Vagina (tissue), 2 donors: ENCODE data around the gene NDUFA5. TPM values are rescaled to one million over a fixed set of nuclear protein-coding genes. Genes with fewer than 3 reads are reported as not detected.

Source experiments
- DNase-seq, 2 donors: peaks; one replicate each; pipeline ENCODE4 v3.0.0-alpha.2; 2017; ENCODE audit errors: extremely low spot score in 2 of 2
- H3K27ac ChIP-seq: fragments of 200-600 bp; sonication (generic); one replicate; pipeline ENCODE4 v1.5.1; 2019
- H3K27me3 ChIP-seq: fragments of 200-600 bp; sonication (generic); one replicate; pipeline ENCODE4 v1.5.1; 2019
- H3K36me3 ChIP-seq, 2 donors: fragments of 200-600 bp; sonication (generic); one replicate each; pipeline ENCODE4 v1.5.1; 2017 to 2019
- H3K4me1 ChIP-seq: fragments of 200-600 bp; sonication (generic); one replicate; pipeline ENCODE4 v1.5.1; 2019
- H3K4me3 ChIP-seq, 2 donors: fragments of 200-600 bp; sonication (generic); 1 replicate in 1 of 2; 2 replicates in 1 of 2; pipeline ENCODE4 v1.5.1; 2016 to 2019
- H3K9me3 ChIP-seq: fragments of 200-600 bp; sonication (generic); one replicate; pipeline ENCODE4 v1.5.1; 2019
- CTCF ChIP-seq, 3 experiments: fragments of 450-650 bp in 2 of 3; fragments of 200-600 bp in 1 of 3; sonication (generic) in 1 of 3; IDR thresholded peaks; one replicate each; pipeline ENCODE4 v1.5.1; 2017 to 2019; ENCODE audit warnings: antibody characterized with exemption in 3 of 3, mild to moderate bottlenecking in 2 of 3, moderate library complexity in 2 of 3
- POLR2A ChIP-seq, 2 donors: fragments of 450-650 bp; IDR thresholded peaks; one replicate each; pipeline ENCODE4 v1.6.1; 2017; ENCODE audit warnings: antibody characterized with exemption in 2 of 2, mild to moderate bottlenecking in 2 of 2, moderate library complexity in 2 of 2
- POLR2AphosphoS5 ChIP-seq, 2 donors: sonication (generic); formaldehyde crosslinking; IDR thresholded peaks; one replicate each; pipeline ENCODE4 v1.9.0; 2017; ENCODE audit warnings: antibody characterized with exemption in 2 of 2, mild to moderate bottlenecking in 2 of 2, low read depth in 1 of 2; ENCODE audit not compliant: insufficient read depth in 1 of 2
- intact Hi-C: fragments of 100-400 bp; cut with DNase I; formaldehyde crosslinking; loops from one replicate; pipeline ENCODE4 v1.15.1; 2023
- total RNA-seq: library from RNA; depleted of rRNA; stranded (reverse); fragments of >200 nt; gene quantifications from one replicate; pipeline ENCODE4 v1.2.3, GENCODE V29; 2016

Gene NDUFA5
- total RNA-seq, 1 donor from 2014 or later: 25.8 TPM

- no peak for TF ChIP-seq POLR2A (IDR thresholded peaks at IDR 0.05)
- no peak for TF ChIP-seq CTCF (IDR thresholded peaks at IDR 0.05)
- no peak for TF ChIP-seq POLR2AphosphoS5 (IDR thresholded peaks at IDR 0.05; ENCODE audit: insufficient read depth in 1 of 2, low read depth in 1 of 2)
- H3K27ac ChIP-seq: no peak overlapping the region
- intact Hi-C loops: no loop called here
These were observed 65.1 kb downstream of the NDUFA5 start for GRCh38 chr7:123492485-123492884.

More at GRCh38 chr7:123492485-123492884, 65.1 kb downstream of the NDUFA5 start:
- no peak overlapping the region for H3K4me3 ChIP-seq
- H3K9me3 ChIP-seq: no peaks in the 10 kb centered on the region
- no peaks in the 10 kb centered on the region for H3K36me3 ChIP-seq
- H3K4me1 ChIP-seq: no peaks in the 10 kb centered on the region
- no peaks in the 10 kb centered on the region for H3K27me3 ChIP-seq
- no peak for DNase-seq

Other genes with a start within 250 kb of the NDUFA5 start
- gene IQUB, start 23.2 kb downstream of the NDUFA5 start, total RNA-seq: 0.98 TPM
- gene ASB15, start 44.0 kb upstream of the NDUFA5 start, total RNA-seq: not detected
- gene LMOD2, start 98.0 kb upstream of the NDUFA5 start, total RNA-seq: not detected
- gene WASL, start 191.2 kb upstream of the NDUFA5 start, total RNA-seq: 24.8 TPM